H7 (cell line): ENCODE measurements around the gene RUNX2. TPM values are rescaled to one million over a fixed set of nuclear protein-coding genes. Genes with fewer than 3 reads are reported as not detected.
"Not testable (repeated sequence)": the region's sequence is repeated elsewhere in the genome, so short reads cannot be mapped to it uniquely, and the experiment has no call there.

Experiments
- DNase-seq: peaks from one replicate; pipeline ENCODE4 v3.0.0; 2012
- H3K27me3 ChIP-seq: 2 replicates; pipeline ENCODE4 v1.6.0; 2011; ENCODE audit warnings: mild to moderate bottlenecking, low read length; ENCODE audit not compliant: control insufficient read depth, insufficient read depth
- H3K36me3 ChIP-seq: replicated peaks from 2 replicates; pipeline ENCODE4 v1.5.1; 2011; ENCODE audit warnings: low read length; ENCODE audit not compliant: control insufficient read depth, insufficient read depth
- H3K4me3 ChIP-seq: 2 replicates; pipeline ENCODE4 v1.5.1; 2011; ENCODE audit warnings: low read depth, mild to moderate bottlenecking, control low read depth, low read length, moderate library complexity; ENCODE audit not compliant: insufficient read depth
- total RNA-seq: library from RNA; depleted of rRNA; stranded (reverse); fragments of >200 nt; shearing (Covaris generic); gene quantifications from 2 replicates; pipeline ENCODE4 v1.2.3, GENCODE V29; 2014

The RUNX2 gene
- total RNA-seq, 1 experiment from 2014 or later = 0.14 TPM

- no peak overlapping the region for H3K4me3 ChIP-seq
- H3K27me3 ChIP-seq = no peaks in the 10 kb centered on the region
- no peaks in the 10 kb centered on the region for H3K36me3 ChIP-seq
- no peak for DNase-seq
Measured at GRCh38 chr6:45553730-45554344, 225.7 kb downstream of the RUNX2 start.

DNA sequence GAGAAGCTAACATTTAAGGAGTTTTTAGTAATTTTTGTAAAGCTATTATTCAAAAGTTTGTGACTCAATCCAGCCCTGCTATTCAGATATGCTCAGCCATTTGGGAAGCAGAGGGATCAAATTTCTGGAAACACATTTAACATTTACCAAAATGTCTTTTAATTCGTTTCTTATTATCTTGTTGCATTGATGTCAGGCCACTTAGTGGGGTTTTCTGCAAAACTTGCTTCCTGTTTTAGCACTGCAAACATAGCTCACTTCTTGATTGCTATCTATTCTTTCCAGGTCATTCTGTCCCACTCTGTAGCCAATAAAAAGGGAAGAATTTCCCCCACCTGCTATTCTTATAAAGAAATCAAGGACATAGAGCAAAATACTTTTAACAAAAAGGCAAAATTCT is 226.5 kb downstream of the RUNX2 start:
- no peak for DNase-seq
- Histone ChIP-seq H3K36me3 (no peaks in the 10 kb centered on the region), H3K27me3 (no peaks in the 10 kb centered on the region), H3K4me3 (no peak overlapping the region)

- no peaks in the 10 kb centered on the region for H3K27me3 ChIP-seq
- H3K36me3 ChIP-seq = no peaks in the 10 kb centered on the region
- H3K4me3 ChIP-seq = no peak overlapping the region
- no peak for DNase-seq
Measured at GRCh38 chr6:45555981-45556771, 228.0 kb downstream of the RUNX2 start.

- H3K36me3 ChIP-seq = no peaks in the 10 kb centered on the region
- H3K4me3 ChIP-seq = no peak overlapping the region
- DNase-seq = no peak
- H3K27me3 ChIP-seq = no peaks in the 10 kb centered on the region
Measured at GRCh38 chr6:45556828-45557227, 228.7 kb downstream of the RUNX2 start.

DNA sequence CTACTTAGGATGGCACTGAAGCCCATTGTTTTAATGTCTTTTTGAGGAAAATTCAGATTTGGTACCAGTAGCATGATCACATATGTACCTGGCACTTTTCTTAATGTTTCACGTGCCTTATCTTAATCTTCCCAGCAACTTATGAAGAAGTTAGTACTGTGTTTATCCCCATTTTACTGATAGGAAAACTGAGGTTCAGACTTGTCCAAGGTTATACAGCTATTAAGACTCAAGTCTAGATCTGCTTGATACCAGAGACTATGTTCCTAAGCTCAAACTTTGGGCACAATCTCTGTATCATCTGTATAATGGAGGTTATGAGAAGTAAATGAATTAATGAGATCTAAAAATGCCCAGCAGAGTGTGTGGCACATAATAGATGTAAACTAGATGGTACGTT is 229.3 kb downstream of the RUNX2 start:
- DNase-seq = no peak
- Histone ChIP-seq H3K4me3 (no peak overlapping the region), H3K27me3 (no peaks in the 10 kb centered on the region), H3K36me3 (no peaks in the 10 kb centered on the region)

DNA sequence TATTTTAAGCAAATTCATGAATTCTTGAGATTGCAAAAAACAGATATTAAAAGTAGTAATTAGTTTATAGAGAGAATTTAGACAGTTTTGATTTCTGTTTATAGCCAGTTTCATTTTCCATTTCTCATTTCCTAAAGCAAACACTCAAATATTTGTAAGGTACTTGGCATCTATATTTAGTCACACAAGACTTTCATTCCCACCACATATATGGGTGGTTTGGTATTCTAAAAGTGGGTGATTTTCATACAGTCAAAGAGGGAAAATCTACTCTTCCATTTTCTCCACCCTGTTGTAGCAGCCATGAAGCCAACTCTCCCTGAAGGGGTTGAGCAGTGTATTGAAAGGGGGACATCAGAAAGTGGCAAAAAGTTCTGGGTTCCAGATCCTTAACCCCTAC is 230.7 kb downstream of the RUNX2 start:
- Histone ChIP-seq H3K36me3 (no peaks in the 10 kb centered on the region), H3K27me3 (no peaks in the 10 kb centered on the region; the same call in 1 of the 2 replicates), H3K4me3 (no peak overlapping the region)
- no peak for DNase-seq

DNA sequence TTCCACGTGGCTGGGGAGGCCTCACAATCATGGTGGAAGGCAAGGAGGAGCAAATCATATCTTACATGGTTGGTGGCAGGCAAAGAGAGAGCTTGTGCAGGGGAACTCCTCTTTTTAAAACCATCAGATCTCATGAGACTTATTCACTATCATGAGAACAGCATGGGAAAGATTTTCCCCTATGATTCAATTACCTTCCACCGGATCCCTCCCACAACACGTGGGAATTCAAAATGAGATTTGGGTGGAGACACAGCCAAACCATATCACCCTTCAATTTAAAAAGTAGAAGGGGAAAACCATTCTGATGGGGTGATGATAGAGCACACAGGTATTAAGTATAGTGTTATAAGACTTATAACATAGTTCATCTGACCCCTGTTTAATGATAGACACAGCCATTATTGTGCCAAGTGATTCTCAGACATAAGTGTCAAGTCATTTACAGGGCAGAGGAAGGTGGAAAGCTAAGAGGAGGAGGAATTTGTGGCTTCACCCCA is 232.2 kb downstream of the RUNX2 start:
- DNase-seq, H3K27me3 ChIP-seq, H3K36me3 ChIP-seq, H3K4me3 ChIP-seq: not testable (repeated sequence)

GRCh38 chr6:45562171-45562570 is 234.0 kb downstream of the RUNX2 start:
- no peaks in the 10 kb centered on the region for H3K36me3 ChIP-seq

DNA sequence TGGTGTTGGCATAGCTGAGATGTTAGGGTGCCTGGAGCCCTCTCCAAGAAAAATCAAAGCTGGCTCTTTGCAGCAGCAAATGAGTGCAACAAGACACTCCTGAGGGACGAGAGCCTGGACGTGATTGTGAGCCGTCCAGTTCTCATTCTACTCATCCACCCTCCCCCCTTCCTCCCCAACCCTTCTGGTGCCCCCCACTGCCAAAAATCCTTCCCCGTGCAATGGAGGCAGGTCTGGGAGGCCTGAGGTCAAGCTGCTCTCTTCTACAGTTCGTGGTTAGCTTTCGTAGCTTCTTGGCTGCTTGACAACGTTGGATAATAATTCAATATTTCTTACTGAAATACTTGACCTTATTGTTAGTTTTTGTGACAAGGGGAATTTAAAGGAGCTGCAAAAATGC is 234.9 kb downstream of the RUNX2 start:
- Histone ChIP-seq H3K36me3 (no peaks in the 10 kb centered on the region), H3K27me3 (peaks cover 1% of the 10 kb centered on the region; the same call in 1 of the 2 replicates), H3K4me3 (no peak overlapping the region)
- no peak for DNase-seq

More at GRCh38 chr6:45562171-45562570, 234.0 kb downstream of the RUNX2 start:
- H3K27me3 ChIP-seq = no peaks in the 10 kb centered on the region; the same call in 1 of the 2 replicates
- no peak for DNase-seq
- no peak overlapping the region for H3K4me3 ChIP-seq

GRCh38 chr6:45563844-45564243 is 235.7 kb downstream of the RUNX2 start:
- Histone ChIP-seq H3K36me3 (no peaks in the 10 kb centered on the region), H3K4me3 (no peak overlapping the region), H3K27me3 (peaks cover 1% of the 10 kb centered on the region; the same call in 1 of the 2 replicates)
- DNase-seq = no peak

DNA sequence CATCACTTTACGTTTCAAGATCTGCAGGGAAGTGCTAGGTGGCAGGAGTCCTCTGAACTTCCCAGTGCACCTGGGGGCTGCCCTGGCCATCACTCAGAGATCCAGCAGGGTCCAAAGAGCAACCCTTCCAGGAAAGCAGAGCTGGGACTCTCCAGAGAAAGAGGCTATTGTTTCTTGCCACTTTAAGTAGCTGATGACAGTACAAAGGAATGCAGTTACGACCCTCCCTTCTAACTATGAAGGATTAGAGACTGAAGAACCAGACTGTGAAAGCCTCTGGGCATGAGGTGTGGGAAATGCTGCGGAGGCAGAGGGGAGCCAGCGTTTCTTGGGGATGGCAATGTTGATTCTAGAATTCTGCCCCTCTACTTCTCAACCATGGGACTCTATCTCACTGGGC is 238.8 kb downstream of the RUNX2 start:
- Histone ChIP-seq H3K4me3 (no peak overlapping the region), H3K27me3 (peaks cover 1% of the 10 kb centered on the region; the same call in 1 of the 2 replicates), H3K36me3 (no peaks in the 10 kb centered on the region)
- peak; percentile 26 for DNase-seq

GRCh38 chr6:45567879-45568278 is 239.7 kb downstream of the RUNX2 start:
- Histone ChIP-seq H3K27me3 (peaks cover 1% of the 10 kb centered on the region; the same call in 1 of the 2 replicates), H3K36me3 (no peaks in the 10 kb centered on the region), H3K4me3 (no peak overlapping the region)
- DNase-seq = no peak

DNA sequence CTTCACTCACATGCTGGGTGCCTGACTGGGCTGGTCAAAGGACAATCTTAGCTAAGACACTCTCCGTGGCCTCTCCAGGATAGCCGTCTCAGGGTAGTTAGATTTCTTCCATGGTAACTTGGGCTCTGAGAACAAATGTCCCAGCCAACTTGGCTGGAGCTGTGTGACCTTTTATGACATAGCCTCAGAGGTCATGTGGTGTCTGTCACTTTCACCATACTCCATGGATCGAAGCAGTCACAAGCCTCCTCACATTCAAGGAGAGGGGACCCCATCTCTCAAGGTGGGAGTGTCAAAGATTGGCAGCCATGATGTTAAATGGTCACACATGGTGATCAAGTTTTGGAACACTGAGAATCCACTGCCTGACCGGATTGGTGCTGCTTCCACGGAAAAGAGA is 240.5 kb downstream of the RUNX2 start:
- Histone ChIP-seq H3K36me3 (no peaks in the 10 kb centered on the region), H3K4me3 (no peak overlapping the region), H3K27me3 (peaks cover 1% of the 10 kb centered on the region; the same call in 1 of the 2 replicates)
- DNase-seq = no peak

DNA sequence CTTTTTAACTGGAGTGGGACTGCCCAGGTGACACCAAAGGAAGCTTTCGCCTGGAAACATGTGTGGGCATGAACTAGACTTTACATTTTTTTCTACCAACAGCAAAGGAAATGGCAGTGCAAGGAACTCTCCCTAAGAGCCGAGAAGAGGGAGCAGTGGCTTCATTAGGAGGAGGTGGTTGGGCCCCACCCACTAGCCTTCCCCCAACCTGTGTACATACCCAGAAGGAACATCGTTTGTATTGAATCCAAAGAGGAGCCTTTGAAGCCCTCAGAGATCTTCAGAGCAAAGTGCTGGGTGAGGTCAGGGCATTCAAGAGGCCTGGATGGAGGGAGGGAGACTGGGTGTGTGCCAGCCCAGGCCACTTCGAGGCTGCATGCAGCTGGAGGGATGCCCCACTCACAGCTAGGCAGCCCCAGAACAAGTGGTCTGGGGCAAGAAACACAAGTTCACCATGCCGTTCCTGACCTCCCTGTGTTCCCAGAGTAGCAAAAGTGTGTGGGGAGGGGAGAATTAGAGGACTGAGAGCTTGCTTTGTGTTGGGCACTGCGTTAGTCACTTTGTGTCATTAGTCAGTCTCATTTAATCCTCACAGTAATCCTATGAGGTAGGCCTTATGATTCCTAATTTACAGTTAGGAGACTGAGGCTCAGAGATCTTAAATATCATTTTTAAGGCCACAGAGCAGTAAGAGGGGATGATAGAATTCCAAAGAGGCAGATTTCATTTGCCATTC is 241.2 kb downstream of the RUNX2 start:
- DNase-seq = no peak
- H3K36me3 ChIP-seq = no peaks in the 10 kb centered on the region
- peaks cover 1% of the 10 kb centered on the region; the same call in 1 of the 2 replicates for H3K27me3 ChIP-seq
- no peak overlapping the region for H3K4me3 ChIP-seq
